NCI-H2196 treated with DMSO at 0.1 percent for 48 hours (cell line): Measurements from ENCODE around the gene GTPBP8.
A peak's percentile ranks its signal among the peaks of the same experiment; 100 is the strongest.

Experiments used
- DNase-seq: peaks from one replicate; lab custom pipeline; 2025; ENCODE audit not compliant: unreplicated experiment; lab: John Stamatoyannopoulos, UW

Gene GTPBP8

GRCh38 chr3:112990672-112991602, at the start of gene GTPBP8:
Gene GTPBP8, plus strand, starts transcription at chr3:112990984. Its CDS starts 16 bp downstream, at chr3:112991000.
- peak; percentile 95 for DNase-seq

- DNase-seq, result no peak
Measured at GRCh38 chr3:112948346-112948838, 42.4 kb upstream of the GTPBP8 start.

- DNase-seq, result no peak
Measured at GRCh38 chr3:112956351-112956750, 34.4 kb upstream of the GTPBP8 start.

GRCh38 chr3:112958811-112959560, 31.8 kb upstream of the GTPBP8 start:
- no peak for DNase-seq

- DNase-seq, result no peak
Measured at GRCh38 chr3:112963683-112964082, 27.1 kb upstream of the GTPBP8 start.

GRCh38 chr3:112965656-112966055, 25.1 kb upstream of the GTPBP8 start:
- no peak for DNase-seq

GRCh38 chr3:112966633-112967032, 24.2 kb upstream of the GTPBP8 start:
- no peak for DNase-seq

GRCh38 chr3:112967425-112967824, 23.4 kb upstream of the GTPBP8 start:
- DNase-seq, result no peak

- no peak for DNase-seq
Measured at GRCh38 chr3:112967828-112968227, 23.0 kb upstream of the GTPBP8 start.

- DNase-seq, result no peak
Measured at GRCh38 chr3:112972158-112972557, 18.6 kb upstream of the GTPBP8 start.

GRCh38 chr3:112973325-112974177, 17.2 kb upstream of the GTPBP8 start:
- no peak for DNase-seq

GRCh38 chr3:112974178-112974517, 16.6 kb upstream of the GTPBP8 start:
- no peak for DNase-seq

- DNase-seq, result no peak
Measured at GRCh38 chr3:112974894-112975293, 15.9 kb upstream of the GTPBP8 start, which contains the start of gene CD200R1. Gene CD200R1, minus strand, starts transcription at chr3:112975103. Its CDS starts 246 bp downstream, at chr3:112974857.

GRCh38 chr3:112976001-112976400, 14.8 kb upstream of the GTPBP8 start:
- DNase-seq, result no peak

GRCh38 chr3:112976953-112977352, 13.8 kb upstream of the GTPBP8 start:
- DNase-seq, result no peak

GRCh38 chr3:112979244-112979832, 11.4 kb upstream of the GTPBP8 start:
- DNase-seq, result no peak

- DNase-seq, result no peak
Measured at GRCh38 chr3:112980080-112980479, 10.7 kb upstream of the GTPBP8 start.

- DNase-seq, result no peak
Measured at GRCh38 chr3:112982710-112983109, 8.1 kb upstream of the GTPBP8 start.

- DNase-seq, result no peak
Measured at GRCh38 chr3:112984485-112984884, 6.3 kb upstream of the GTPBP8 start.

GRCh38 chr3:112987710-112988334, 3.0 kb upstream of the GTPBP8 start:
- DNase-seq, result no peak
